OCI-LY3 (cell line): Measurements from ENCODE around the gene TUBGCP3.

Experiments used
- H2AFZ ChIP-seq: fragments of 200-600, 300-600 bp; shearing (Covaris generic); 2 replicates; pipeline ENCODE4 v1.6.0; 2014; ENCODE audit warnings: antibody characterized with exemption, low read depth, low read length
- H3K27ac ChIP-seq: fragments of 200-600, 300-600 bp; sonication (generic); 2 replicates; pipeline ENCODE4 v1.5.1; 2014; ENCODE audit warnings: mild to moderate bottlenecking, low read length, moderate library complexity, mixed read lengths
- H3K27me3 ChIP-seq: fragments of 200-600, 300-600 bp; sonication (generic); 2 replicates; pipeline ENCODE4 v1.6.1; 2014; ENCODE audit warnings: low read depth, low read length, mixed read lengths
- H3K36me3 ChIP-seq: fragments of 200-600, 300-600 bp; sonication (generic); replicated peaks from 2 replicates; pipeline ENCODE3; 2014; ENCODE audit warnings: low read depth, low read length, mixed read lengths
- H3K4me1 ChIP-seq: fragments of 300-600, 200-600 bp; sonication (generic); 2 replicates; pipeline ENCODE4 v1.6.1; 2014; ENCODE audit warnings: low read length, mixed read lengths
- H3K4me2 ChIP-seq: fragments of 200-600, 300-600 bp; sonication (generic); 2 replicates; pipeline ENCODE4 v1.6.1; 2014; ENCODE audit warnings: low read length, mixed read lengths
- H3K4me3 ChIP-seq: fragments of 300-600, 200-600 bp; sonication (generic); 2 replicates; pipeline ENCODE4 v1.5.1; 2014; ENCODE audit warnings: antibody characterized with exemption, mild to moderate bottlenecking, low read length, moderate library complexity
- H3K79me2 ChIP-seq: fragments of 300-600, 200-600 bp; shearing (Covaris generic); 2 replicates; pipeline ENCODE4 v1.6.1; 2014; ENCODE audit warnings: mild to moderate bottlenecking, low read length, mixed read lengths
- H3K9ac ChIP-seq: fragments of 300-600, 200-600 bp; shearing (Covaris generic); 2 replicates; pipeline ENCODE4 v1.6.0; 2014; ENCODE audit warnings: mild to moderate bottlenecking, low read length, moderate library complexity
- H3K9me3 ChIP-seq: fragments of 200-600, 300-600 bp; shearing (Covaris generic); 2 replicates; pipeline ENCODE4 v1.6.1; 2014; ENCODE audit warnings: low read length, mixed read lengths; ENCODE audit not compliant: insufficient read depth
- H4K20me1 ChIP-seq: fragments of 200-600, 300-600 bp; sonication (generic); 2 replicates; pipeline ENCODE4 v1.6.1; 2016; ENCODE audit warnings: low read length, mixed read lengths; ENCODE audit not compliant: insufficient read depth
- CTCF ChIP-seq: fragments of 200-600, 300-600 bp; sonication (generic); IDR thresholded peaks from 2 replicates; pipeline ENCODE4 v1.5.1; 2014; ENCODE audit warnings: antibody characterized with exemption, low read length, low read depth
- EZH2phosphoT487 ChIP-seq: fragments of 200-600 bp; shearing (Covaris generic); IDR thresholded peaks from 2 replicates; pipeline ENCODE4 v1.6.1; 2018; ENCODE audit warnings: antibody characterized with exemption, mixed run types, low read depth

Gene TUBGCP3

GRCh38 chr13:112575675-112576074, 12.3 kb downstream of the TUBGCP3 start:
- no peaks in the 10 kb centered on the region for H3K27me3 ChIP-seq
- no peak overlapping the region for H3K4me2 ChIP-seq
- H3K79me2 ChIP-seq, result peaks cover 99% of the 10 kb centered on the region
- no peak overlapping the region for H2AFZ ChIP-seq
- H3K4me1 ChIP-seq, result peaks cover 13% of the 10 kb centered on the region
- no peak overlapping the region for H3K9ac ChIP-seq
- H3K4me3 ChIP-seq, result no peak overlapping the region
- no peak overlapping the region for H3K27ac ChIP-seq
- TF ChIP-seq EZH2phosphoT487, result no peak
- peaks cover 95% of the 10 kb centered on the region for H4K20me1 ChIP-seq
- peaks cover 14% of the 10 kb centered on the region for H3K36me3 ChIP-seq
- no peaks in the 10 kb centered on the region for H3K9me3 ChIP-seq

GRCh38 chr13:112574834-112575613, 12.9 kb downstream of the TUBGCP3 start:
- Histone ChIP-seq H3K36me3 (peaks cover 13% of the 10 kb centered on the region), H3K9ac (no peak overlapping the region), H3K4me3 (no peak overlapping the region), H3K27me3 (no peaks in the 10 kb centered on the region), H3K9me3 (no peaks in the 10 kb centered on the region), H3K27ac (no peak overlapping the region), H4K20me1 (peaks cover 96% of the 10 kb centered on the region), H3K79me2 (peaks cover 99% of the 10 kb centered on the region), H3K4me1 (peaks cover 13% of the 10 kb centered on the region), H3K4me2 (no peak overlapping the region), H2AFZ (no peak overlapping the region)
- TF ChIP-seq CTCF, result no peak

GRCh38 chr13:112574416-112574815, 13.5 kb downstream of the TUBGCP3 start:
- Histone ChIP-seq H3K4me1 (peaks cover 13% of the 10 kb centered on the region), H3K27ac (no peak overlapping the region), H2AFZ (no peak overlapping the region), H4K20me1 (peaks cover 96% of the 10 kb centered on the region), H3K4me2 (no peak overlapping the region), H3K4me3 (no peak overlapping the region), H3K9ac (no peak overlapping the region), H3K79me2 (peaks cover 99% of the 10 kb centered on the region), H3K27me3 (no peaks in the 10 kb centered on the region), H3K36me3 (peaks cover 9% of the 10 kb centered on the region), H3K9me3 (no peaks in the 10 kb centered on the region)
- TF ChIP-seq EZH2phosphoT487 (no peak), CTCF (no peak)

- Histone ChIP-seq H3K36me3 (peaks cover 11% of the 10 kb centered on the region), H3K4me2 (no peak overlapping the region), H3K79me2 (peaks cover 99% of the 10 kb centered on the region), H3K9ac (no peak overlapping the region), H4K20me1 (peaks cover 96% of the 10 kb centered on the region), H3K27ac (no peak overlapping the region), H3K4me3 (no peak overlapping the region), H3K9me3 (no peaks in the 10 kb centered on the region), H3K4me1 (peaks cover 13% of the 10 kb centered on the region), H2AFZ (no peak overlapping the region), H3K27me3 (no peaks in the 10 kb centered on the region)
- no peak for TF ChIP-seq CTCF
- TF ChIP-seq EZH2phosphoT487, result no peak
Measured at GRCh38 chr13:112573710-112574109, 14.2 kb downstream of the TUBGCP3 start.
